KOPT-K1 (cell line): ENCODE measurements around the gene TUBAL3.

Experiments used
- H3K27ac ChIP-seq: fragments of 200-600 bp; sonication (generic); 2 replicates; pipeline ENCODE4 v1.5.1; 2016; ENCODE audit warnings: antibody characterized with exemption, mild to moderate bottlenecking, low read depth, low read length; ENCODE audit not compliant: poor library complexity, severe bottlenecking
- H3K36me3 ChIP-seq: fragments of 200-600 bp; sonication (generic); 2 replicates; pipeline ENCODE4 v1.5.1; 2017; ENCODE audit warnings: antibody characterized with exemption, mild to moderate bottlenecking, low read length, moderate library complexity; ENCODE audit not compliant: insufficient read depth
- H3K9me3 ChIP-seq: fragments of 200-600 bp; sonication (generic); 2 replicates; pipeline ENCODE4 v1.5.1; 2017; ENCODE audit warnings: antibody characterized with exemption, low read length, mild to moderate bottlenecking; ENCODE audit not compliant: insufficient read depth, poor library complexity, severe bottlenecking

Gene TUBAL3

DNA sequence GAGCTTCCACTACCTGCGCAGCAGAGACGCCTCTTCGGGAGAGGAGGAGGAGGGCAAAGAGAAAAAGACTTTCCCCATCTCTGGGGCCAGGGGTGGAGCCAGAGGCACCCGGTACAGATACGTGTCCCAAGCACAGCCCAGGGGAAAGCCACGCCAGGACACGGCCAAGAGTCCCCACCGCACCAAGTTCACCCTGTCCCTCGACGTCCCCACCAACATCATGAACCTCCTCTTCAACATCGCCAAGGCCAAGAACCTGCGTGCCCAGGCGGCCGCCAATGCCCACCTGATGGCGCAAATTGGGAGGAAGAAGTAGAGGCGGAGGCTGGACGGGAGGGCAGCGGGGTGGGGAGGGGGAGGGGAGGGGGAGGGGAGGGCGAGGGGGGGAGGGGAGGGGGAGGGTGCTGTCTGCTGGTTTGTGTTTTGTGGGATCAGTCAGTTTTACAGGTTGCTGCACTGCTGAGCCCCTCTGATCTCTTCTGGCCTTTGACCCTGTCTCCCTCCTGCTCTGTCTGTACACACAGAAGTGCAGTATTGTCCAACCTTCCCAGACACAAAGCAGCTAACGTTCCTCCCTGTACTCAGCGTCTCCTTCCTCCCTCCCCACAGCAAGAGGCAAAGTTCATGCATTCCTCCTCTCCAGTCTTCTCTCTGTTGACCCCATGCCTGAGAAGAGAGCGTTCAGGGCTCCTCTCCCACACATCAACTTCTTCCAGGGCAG, 30.6 kb downstream of the TUBAL3 start:
- Histone ChIP-seq H3K36me3 (no peaks in the 10 kb centered on the region), H3K9me3 (peaks cover 17% of the 10 kb centered on the region), H3K27ac (no peak overlapping the region)

DNA sequence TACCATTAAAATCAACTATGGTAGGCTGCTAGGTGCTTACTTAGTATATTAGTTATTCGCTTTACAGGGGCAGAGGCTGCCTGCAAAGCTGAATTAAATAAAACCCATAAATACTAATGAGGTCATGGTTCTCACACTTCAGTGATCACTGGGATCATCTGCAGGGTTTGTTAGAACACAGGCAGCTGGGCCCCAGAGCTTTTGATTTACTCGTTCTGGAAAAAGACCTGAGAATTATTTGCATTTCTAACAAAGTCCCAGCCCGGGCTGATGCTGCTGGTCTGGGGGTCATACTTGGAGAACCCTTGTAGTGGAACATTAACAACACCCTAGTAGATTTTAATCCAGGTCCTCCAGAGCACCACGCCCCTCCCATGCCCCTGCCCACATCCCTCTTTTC, 31.3 kb downstream of the TUBAL3 start:
- no peaks in the 10 kb centered on the region for H3K36me3 ChIP-seq
- H3K9me3 ChIP-seq, result peaks cover 17% of the 10 kb centered on the region
- no peak overlapping the region for H3K27ac ChIP-seq

DNA sequence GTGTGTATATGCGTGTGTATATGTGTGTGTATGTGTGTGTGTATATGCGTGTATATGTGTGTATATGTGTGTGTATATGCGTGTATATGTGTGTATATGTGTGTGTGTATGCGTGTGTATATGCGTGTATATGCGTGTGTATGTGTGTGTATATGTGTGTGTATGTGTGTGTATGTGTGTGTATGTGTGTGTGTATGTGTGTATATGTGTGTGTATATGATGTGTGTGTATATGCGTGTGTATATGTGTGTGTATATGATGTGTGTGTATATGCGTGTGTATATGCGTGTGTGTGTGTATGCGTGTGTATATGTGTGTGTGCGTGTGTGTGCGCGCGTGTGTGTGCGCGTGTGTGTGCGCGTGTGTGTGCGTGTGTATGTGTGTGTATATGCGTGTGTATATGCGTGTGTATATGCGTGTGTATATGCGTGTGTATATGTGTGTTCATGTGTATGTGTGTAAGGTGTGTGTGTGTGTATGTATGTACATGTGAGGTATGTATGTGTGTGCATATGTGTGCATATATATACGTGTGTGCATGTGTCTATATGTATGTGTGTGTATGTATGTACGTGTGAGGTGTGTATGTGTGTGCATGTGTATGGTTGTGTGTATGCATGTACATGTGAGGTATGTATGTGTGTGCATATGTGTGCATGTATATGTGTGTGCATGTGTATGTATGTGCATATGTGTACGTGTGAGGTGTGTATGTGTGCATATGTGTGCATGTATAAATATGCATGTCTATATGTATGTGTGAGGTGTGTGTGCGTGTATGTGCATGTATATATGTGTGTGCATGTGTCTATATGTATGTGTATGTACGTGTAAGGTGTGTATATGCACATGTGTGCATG, 33.9 kb downstream of the TUBAL3 start:
- Histone ChIP-seq H3K9me3 (peaks cover 17% of the 10 kb centered on the region), H3K27ac (no peak overlapping the region), H3K36me3 (no peaks in the 10 kb centered on the region)

DNA sequence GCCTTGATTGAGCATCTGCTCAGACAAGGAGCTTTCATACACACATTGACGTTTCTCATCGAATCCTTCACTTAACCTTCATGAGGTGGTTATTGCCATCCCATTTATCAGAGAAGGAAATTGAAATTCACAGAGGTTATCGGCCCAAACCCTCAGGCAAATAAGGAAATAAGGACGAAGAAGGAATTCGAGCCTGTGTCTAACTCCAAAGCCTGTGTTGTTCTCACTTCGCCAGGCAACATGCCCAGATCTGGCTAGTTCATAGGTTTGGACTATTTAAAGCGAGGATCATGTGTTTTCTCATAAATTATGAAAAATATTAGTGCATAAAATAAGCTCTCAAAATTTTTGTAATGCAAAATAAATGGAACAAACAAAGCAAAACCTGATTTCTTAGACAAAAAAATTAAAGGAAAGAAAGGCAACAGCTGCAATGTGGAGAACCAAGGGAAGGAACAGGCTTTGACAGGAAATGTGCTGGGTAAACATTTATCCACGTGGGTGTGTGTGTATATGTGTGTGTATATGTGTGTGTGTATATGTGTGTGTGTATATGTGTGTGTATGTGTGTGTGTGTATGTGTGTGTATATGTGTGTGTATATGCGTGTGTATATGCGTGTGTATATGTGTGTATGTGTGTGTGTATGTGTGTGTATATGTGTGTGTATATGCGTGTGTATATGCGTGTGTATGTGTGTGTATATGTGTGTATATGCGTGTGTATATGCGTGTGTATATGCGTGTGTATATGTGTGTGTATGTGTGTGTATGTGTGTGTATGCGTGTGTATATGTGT, 35.1 kb downstream of the TUBAL3 start:
- H3K36me3 ChIP-seq, result no peaks in the 10 kb centered on the region
- H3K27ac ChIP-seq, result no peak overlapping the region
- peaks cover 17% of the 10 kb centered on the region for H3K9me3 ChIP-seq

DNA sequence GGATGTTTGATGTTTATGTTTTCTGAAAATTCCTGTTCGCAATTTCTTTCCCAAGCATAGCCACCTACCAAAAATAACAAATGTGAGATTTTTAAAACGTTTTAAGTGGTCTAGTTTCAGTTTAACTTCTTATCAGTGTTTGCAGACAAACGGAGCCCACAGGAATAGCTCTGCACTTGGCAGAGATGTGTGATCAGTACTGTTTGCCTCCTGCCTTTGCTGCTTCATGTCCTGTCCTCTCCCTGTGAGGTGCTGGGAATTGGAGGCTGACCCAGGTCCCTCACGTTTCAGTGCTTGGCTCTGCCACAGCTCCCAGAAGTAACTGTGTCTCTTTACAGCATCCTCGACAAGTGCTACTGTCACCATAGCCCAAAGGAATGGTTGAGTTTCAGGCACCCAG, 38.7 kb downstream of the TUBAL3 start:
- H3K9me3 ChIP-seq, result peaks cover 13% of the 10 kb centered on the region
- H3K27ac ChIP-seq, result no peak overlapping the region
- H3K36me3 ChIP-seq, result no peaks in the 10 kb centered on the region

DNA sequence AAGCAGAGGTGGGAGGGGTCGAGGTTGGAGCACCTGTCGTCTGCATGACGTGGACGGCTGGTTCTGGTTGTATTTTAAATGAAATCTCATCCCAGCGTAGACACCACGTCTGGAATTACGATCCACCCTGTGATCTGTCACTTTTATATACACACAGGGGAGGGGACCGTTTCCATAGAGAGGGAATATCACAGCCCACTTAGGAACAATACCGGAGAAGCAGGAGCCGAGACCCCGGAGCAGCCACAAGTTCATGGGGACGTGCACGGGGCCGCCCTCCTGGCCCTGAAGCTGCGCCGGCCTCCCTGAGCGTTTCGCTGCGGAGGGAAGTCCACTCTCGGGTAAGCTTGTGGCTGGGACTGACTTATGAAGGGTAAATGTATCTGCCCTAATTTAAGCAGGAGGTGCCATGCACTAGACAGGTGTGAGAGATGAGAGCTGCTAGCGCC, 39.7 kb downstream of the TUBAL3 start, which contains the start of gene UCN3:
Gene UCN3 (plus strand): TSS at position 77 of the 449 bp plus-strand sequence. CDS start 8,755 bp downstream, outside the sequence.
- no peak within 1 kb of the TSS for H3K27ac ChIP-seq
- peaks cover 2% of the 10 kb centered on the region for H3K9me3 ChIP-seq
- no peaks in the 10 kb centered on the region for H3K36me3 ChIP-seq

DNA sequence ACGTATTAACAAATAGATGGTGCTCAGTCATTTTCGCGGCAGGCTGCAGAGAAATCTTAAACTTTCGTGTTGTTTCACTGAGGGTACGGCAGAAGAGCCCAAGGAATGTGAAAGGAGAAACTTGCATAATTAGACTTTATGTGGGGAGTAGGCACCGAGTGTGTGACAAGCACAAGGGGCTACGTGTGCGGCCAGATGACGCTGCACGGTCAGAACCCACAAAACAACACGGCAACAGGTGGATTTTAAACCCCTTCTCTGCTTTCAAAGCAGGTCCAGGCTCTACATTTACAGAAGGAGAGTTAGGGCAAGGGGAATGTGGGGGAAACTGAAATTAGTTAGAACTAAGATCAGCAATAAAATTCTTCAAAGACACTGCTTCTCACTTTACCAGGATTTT, 40.3 kb downstream of the TUBAL3 start:
- no peaks in the 10 kb centered on the region for H3K9me3 ChIP-seq
- H3K36me3 ChIP-seq, result no peaks in the 10 kb centered on the region
- no peak overlapping the region for H3K27ac ChIP-seq

DNA sequence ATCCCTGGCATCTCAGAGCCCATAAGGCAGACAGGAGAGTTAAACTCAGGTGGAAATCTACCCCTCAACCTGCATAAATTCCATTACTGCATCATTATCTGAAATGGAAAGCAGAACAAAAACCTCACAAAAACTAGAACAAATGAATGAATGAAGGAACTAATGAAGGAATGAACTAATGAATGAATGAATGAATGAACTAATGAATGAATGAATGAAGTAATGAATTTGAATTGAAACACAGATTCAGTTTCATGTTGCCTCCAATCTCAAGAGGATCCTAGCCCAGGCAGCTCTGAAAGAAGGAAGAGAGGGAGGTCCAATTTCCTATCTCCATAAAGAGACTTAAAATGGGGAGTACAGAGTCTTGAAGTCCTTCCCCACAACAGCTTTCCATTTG, 41.8 kb downstream of the TUBAL3 start:
- no peak overlapping the region for H3K27ac ChIP-seq
- H3K9me3 ChIP-seq, result no peaks in the 10 kb centered on the region
- H3K36me3 ChIP-seq, result no peaks in the 10 kb centered on the region

DNA sequence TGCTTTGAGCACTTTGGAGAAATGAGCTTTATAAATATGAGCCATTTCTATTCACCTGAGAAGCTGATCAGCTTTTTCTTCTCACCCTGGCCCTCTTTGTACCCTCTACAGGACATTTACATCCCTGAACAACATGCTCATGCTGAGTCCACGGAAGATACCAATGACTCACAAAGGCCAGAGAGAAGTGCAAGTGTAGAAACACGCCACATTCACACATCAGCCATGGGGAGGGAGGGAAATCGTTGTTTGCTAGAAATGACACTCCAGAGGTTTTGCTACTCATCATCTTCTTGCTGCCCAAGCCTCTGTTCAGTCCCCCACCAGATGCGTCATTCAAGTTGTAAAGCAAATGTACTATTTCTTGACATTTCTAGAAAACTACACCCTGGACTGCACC, 42.7 kb downstream of the TUBAL3 start:
- H3K27ac ChIP-seq, result no peak overlapping the region
- H3K36me3 ChIP-seq, result no peaks in the 10 kb centered on the region
- no peaks in the 10 kb centered on the region for H3K9me3 ChIP-seq

DNA sequence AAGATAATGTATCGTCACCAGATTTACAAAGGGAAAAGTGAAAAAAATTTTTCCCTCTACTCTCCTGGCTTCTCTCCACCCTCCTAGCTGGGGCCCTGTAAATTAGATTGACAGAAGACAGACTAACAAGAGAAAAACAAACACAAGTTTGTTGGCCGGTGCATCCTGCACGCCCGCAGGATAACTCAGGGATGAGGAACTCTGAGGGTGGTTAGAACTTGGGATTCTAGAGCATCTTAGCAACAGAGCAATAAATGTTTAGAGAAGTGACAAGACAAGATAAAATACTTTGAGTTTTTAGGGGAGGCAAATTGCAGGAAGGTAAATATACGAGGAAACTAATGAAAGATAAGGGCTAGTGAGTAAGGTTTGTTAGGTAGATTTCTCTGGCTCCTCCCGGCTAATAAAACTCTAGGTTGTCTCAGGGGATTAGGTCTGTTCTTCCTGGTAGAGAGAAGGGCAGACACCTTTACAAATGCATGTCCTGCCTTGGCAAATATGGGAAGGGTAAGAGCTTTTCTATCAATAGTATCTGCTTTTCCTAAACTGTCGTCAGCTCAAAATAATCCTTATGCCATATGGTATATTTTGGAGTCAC, 44.2 kb downstream of the TUBAL3 start:
- H3K36me3 ChIP-seq, result no peaks in the 10 kb centered on the region
- no peaks in the 10 kb centered on the region for H3K9me3 ChIP-seq
- H3K27ac ChIP-seq, result no peak overlapping the region

DNA sequence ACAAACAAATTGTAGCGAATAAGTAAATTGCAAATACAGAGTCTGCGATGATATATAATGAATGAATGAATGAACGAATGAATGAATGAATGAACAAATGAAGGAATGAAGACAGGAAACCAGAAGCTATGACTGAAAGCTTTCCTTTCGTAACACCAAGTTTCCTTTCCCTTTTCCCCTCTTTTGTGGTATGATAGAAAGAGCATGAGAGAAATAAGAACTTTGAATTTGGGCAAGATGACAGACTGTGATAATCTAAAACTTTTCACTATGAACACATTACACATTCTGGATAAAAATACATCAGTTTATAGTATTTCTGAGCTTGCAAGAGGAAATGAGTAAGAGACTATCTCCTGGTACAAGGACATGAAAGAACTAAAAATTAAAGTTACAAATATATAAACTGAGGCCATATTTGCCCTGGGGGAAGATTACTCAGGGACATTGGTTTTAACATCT, 48.3 kb downstream of the TUBAL3 start:
- Histone ChIP-seq H3K27ac (no peak overlapping the region), H3K36me3 (no peaks in the 10 kb centered on the region), H3K9me3 (no peaks in the 10 kb centered on the region)

DNA sequence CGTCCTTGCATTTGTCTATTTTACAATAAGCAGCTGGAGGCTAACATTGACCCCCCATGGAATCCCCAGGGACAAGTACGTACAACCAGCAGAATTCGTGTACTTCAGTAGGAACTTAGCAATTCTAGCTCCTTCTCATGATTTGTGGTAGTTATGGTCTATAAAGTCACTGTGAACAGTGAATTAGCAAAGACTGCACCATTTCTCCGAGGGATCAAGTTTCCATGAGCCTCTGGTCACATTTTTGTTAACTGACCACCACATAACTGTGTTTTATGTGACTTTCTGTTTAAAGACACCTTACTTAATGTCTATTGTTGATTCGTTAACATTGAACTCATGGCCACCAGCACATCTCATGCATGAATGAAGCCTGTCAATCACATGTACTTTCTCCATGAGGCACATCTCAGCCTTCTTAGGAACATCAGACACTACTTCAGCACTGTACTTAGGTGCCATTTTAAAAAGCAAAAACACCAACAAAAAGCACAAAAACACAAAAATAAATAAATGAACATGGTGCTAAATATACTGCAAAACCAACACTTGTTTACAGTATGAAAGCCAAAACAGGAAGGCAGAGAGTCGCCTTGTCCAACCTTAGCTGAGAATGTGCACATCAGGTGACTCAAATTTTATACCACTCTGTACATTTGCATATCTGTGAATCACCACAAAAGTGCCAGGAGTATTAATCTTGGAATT, 48.9 kb downstream of the TUBAL3 start:
- no peaks in the 10 kb centered on the region for H3K9me3 ChIP-seq
- no peak overlapping the region for H3K27ac ChIP-seq
- H3K36me3 ChIP-seq, result no peaks in the 10 kb centered on the region

DNA sequence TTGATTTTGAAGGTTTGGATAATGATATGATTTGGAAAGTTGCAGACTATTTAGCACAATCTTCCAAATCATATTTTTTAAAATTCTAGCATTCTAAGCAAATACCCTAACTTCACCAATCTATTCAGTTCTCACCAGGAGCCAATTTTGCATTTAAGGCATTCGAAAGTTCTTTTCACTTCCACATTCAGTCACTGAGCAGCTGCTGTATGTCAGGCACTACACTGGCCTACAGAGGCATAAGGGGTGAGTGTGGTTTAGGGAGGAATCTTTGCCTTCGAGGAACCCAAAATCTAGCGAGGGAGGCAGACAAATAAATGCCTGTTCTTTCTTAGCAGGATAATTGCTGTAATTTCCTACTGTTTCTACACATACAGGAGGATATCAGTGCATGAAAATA, 50.6 kb downstream of the TUBAL3 start:
- H3K36me3 ChIP-seq, result no peaks in the 10 kb centered on the region
- H3K27ac ChIP-seq, result no peak overlapping the region
- H3K9me3 ChIP-seq, result no peaks in the 10 kb centered on the region

DNA sequence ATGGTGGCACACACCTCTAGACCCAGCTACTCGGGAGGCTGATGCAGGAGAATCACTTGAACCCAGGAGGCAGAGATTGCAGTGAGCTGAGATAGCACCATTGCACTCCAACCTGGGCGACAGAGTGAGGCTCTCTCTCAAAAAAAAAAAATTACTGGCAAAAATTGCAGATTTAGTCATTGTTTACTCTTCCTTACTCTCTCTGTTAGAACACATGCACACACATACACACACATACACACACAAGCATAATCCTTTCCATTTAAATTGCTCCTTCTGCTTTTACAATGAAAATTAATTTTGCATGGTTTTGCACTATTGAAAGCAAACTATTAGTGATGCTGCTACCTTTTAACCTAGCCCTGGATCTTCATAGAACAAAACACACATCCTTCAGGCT, 55.3 kb downstream of the TUBAL3 start:
- no peaks in the 10 kb centered on the region for H3K36me3 ChIP-seq
- H3K27ac ChIP-seq, result no peak overlapping the region
- H3K9me3 ChIP-seq, result no peaks in the 10 kb centered on the region
